GM06990 (cell line): ENCODE measurements around the gene C2CD2.

Source experiments
- DNase-seq: peaks from one replicate; pipeline ENCODE4 v3.0.0-alpha.2; 2011; ENCODE audit not compliant: insufficient read length; ENCODE audit errors: extremely low read depth
- H3K27me3 ChIP-seq: replicated peaks from 2 replicates; pipeline ENCODE4 v1.6.0; 2011; ENCODE audit warnings: low read length; ENCODE audit not compliant: control insufficient read depth, insufficient read depth
- H3K36me3 ChIP-seq: 2 replicates; pipeline ENCODE4 v1.5.1; 2011; ENCODE audit warnings: low read length; ENCODE audit not compliant: control insufficient read depth, insufficient read depth
- H3K4me3 ChIP-seq: replicated peaks from 2 replicates; pipeline ENCODE4 v1.5.1; 2011; ENCODE audit warnings: low read depth, mild to moderate bottlenecking, control low read depth, low read length
- CTCF ChIP-seq: IDR thresholded peaks from 2 replicates; pipeline ENCODE4 v1.5.1; 2011; ENCODE audit warnings: low read length, control low read depth, mild to moderate bottlenecking, inconsistent platforms; ENCODE audit not compliant: insufficient read depth, poor library complexity, severe bottlenecking

C2CD2 gene

GRCh38 chr21:41958886-41959563 is 5.2 kb upstream of the C2CD2 start:
- no peak for TF ChIP-seq CTCF
- Histone ChIP-seq H3K4me3 (no peak overlapping the region), H3K27me3 (no peaks in the 10 kb centered on the region), H3K36me3 (no peaks in the 10 kb centered on the region)
- DNase-seq = no peak

- Histone ChIP-seq H3K36me3 (no peaks in the 10 kb centered on the region), H3K27me3 (no peaks in the 10 kb centered on the region), H3K4me3 (no peak overlapping the region)
- no peak for TF ChIP-seq CTCF
- no peak for DNase-seq
Measured at GRCh38 chr21:41957991-41958766, 4.4 kb upstream of the C2CD2 start.

GRCh38 chr21:41956926-41957729 is 3.3 kb upstream of the C2CD2 start:
- H3K4me3 ChIP-seq = no peak overlapping the region
- H3K36me3 ChIP-seq = no peaks in the 10 kb centered on the region
- no peaks in the 10 kb centered on the region for H3K27me3 ChIP-seq
- no peak for TF ChIP-seq CTCF
- no peak for DNase-seq

- no peak for TF ChIP-seq CTCF
- no peaks in the 10 kb centered on the region for H3K36me3 ChIP-seq
- DNase-seq = no peak
- no peaks in the 10 kb centered on the region for H3K27me3 ChIP-seq
- peak overlapping the region; percentile 25; the same call in 1 of the 2 replicates for H3K4me3 ChIP-seq
Measured at GRCh38 chr21:41955516-41955915, 1.7 kb upstream of the C2CD2 start.

GRCh38 chr21:41954654-41955499 is 1.1 kb upstream of the C2CD2 start:
- TF ChIP-seq CTCF = no peak

More at GRCh38 chr21:41954654-41955499, 1.1 kb upstream of the C2CD2 start:
- no peak for DNase-seq
- no peak overlapping the region for H3K4me3 ChIP-seq
- H3K36me3 ChIP-seq = no peaks in the 10 kb centered on the region
- H3K27me3 ChIP-seq = no peaks in the 10 kb centered on the region
